ENCODE measurements around the gene IL32.

IL32 gene

GRCh38 chr16:3091551-3091950, 26.1 kb downstream of the IL32 start:
- DNase-seq = no peak

- DNase-seq = no peak
Measured at GRCh38 chr16:3092501-3092941, 27.1 kb downstream of the IL32 start.

- peak; percentile 74 to 82 (median 80) for DNase-seq
Measured at GRCh38 chr16:3094289-3095027, 29.0 kb downstream of the IL32 start.

- peak; percentile 81 to 93 (median 92) for DNase-seq
Measured at GRCh38 chr16:3095869-3096268, 30.4 kb downstream of the IL32 start.

GRCh38 chr16:3096362-3096761, 30.9 kb downstream of the IL32 start:
- DNase-seq = peak in 1 of 4 experiments; percentile 25

GRCh38 chr16:3097266-3097665, 31.8 kb downstream of the IL32 start:
- no peak for DNase-seq

- no peak for DNase-seq
Measured at GRCh38 chr16:3098459-3099394, 33.3 kb downstream of the IL32 start, which contains the start of gene ZSCAN10. TSS of gene ZSCAN10 (minus strand) at chr16:3099294. CDS start at chr16:3092937, 6,357 bp downstream.

GRCh38 chr16:3099395-3099731, 33.9 kb downstream of the IL32 start:
- no peak for DNase-seq

GRCh38 chr16:3099732-3100499, 34.5 kb downstream of the IL32 start:
- peak; percentile 96 to 99 (median 98) for DNase-seq

- peak; percentile 53 to 76 (median 68) for DNase-seq
Measured at GRCh38 chr16:3101018-3101840, 35.8 kb downstream of the IL32 start.

- peak in 3 of 4 experiments; percentile 41 to 64 (median 45) for DNase-seq
Measured at GRCh38 chr16:3101841-3102470, 36.5 kb downstream of the IL32 start.

GRCh38 chr16:3106205-3106928, 40.9 kb downstream of the IL32 start:
- peak; percentile 95 to 98 (median 96) for DNase-seq

- peak; percentile 56 to 79 (median 68) for DNase-seq
Measured at GRCh38 chr16:3112058-3112880, 46.8 kb downstream of the IL32 start, which contains the start of gene ZNF205. TSS of gene ZNF205 (plus strand) at chr16:3112586. CDS start at chr16:3113431, 845 bp downstream.

GRCh38 chr16:3112881-3113574, 47.6 kb downstream of the IL32 start:
- DNase-seq = no peak

GRCh38 chr16:3113765-3114479, 48.5 kb downstream of the IL32 start:
- DNase-seq = no peak

- no peak for DNase-seq
Measured at GRCh38 chr16:3115003-3115402, 49.6 kb downstream of the IL32 start.

- no peak for DNase-seq
Measured at GRCh38 chr16:3115561-3115960, 50.1 kb downstream of the IL32 start.

- no peak for DNase-seq
Measured at GRCh38 chr16:3118204-3118790, 52.9 kb downstream of the IL32 start.

Measured in suppressor macrophage (primary cell).